DOHH2 (cell line): ENCODE results near the gene EIF1AD.
A peak's percentile ranks its signal among the peaks of the same experiment; 100 is the strongest.

Source experiments
- H3F3A ChIP-seq: fragments of 200-600 bp; sonication (generic), shearing (Covaris generic); 2 replicates; pipeline ENCODE4 v1.6.0; 2016; ENCODE audit warnings: antibody characterized with exemption, mild to moderate bottlenecking; ENCODE audit not compliant: control insufficient read depth, insufficient read depth
- H3K27ac ChIP-seq: fragments of 200-600 bp; sonication (generic); 2 replicates; pipeline ENCODE4 v1.5.1; 2014; ENCODE audit warnings: low read depth, mild to moderate bottlenecking, low read length, moderate library complexity
- H3K27me3 ChIP-seq: fragments of 200-600 bp; sonication (generic); 2 replicates; pipeline ENCODE4 v1.6.1; 2014; ENCODE audit warnings: mild to moderate bottlenecking, low read length, mixed read lengths; ENCODE audit not compliant: control insufficient read depth
- H3K36me3 ChIP-seq: fragments of 200-600 bp; sonication (generic); 2 replicates; pipeline ENCODE4 v1.6.1; 2014; ENCODE audit warnings: mild to moderate bottlenecking, low read length, moderate library complexity, mixed read lengths; ENCODE audit not compliant: control insufficient read depth
- H3K4me1 ChIP-seq: fragments of 200-600 bp; sonication (generic); 2 replicates; pipeline ENCODE4 v1.6.1; 2014; ENCODE audit warnings: mild to moderate bottlenecking, low read length, mixed read lengths; ENCODE audit not compliant: control insufficient read depth
- H3K4me2 ChIP-seq: fragments of 200-600 bp; sonication (generic); 2 replicates; pipeline ENCODE4 v1.6.0; 2014; ENCODE audit warnings: mild to moderate bottlenecking, low read length, moderate library complexity
- H3K4me3 ChIP-seq: fragments of 200-600 bp; sonication (generic); 2 replicates; pipeline ENCODE4 v1.5.1; 2014; ENCODE audit warnings: mild to moderate bottlenecking, low read length, mixed read lengths
- H3K79me2 ChIP-seq: fragments of 200-600 bp; sonication (generic); 2 replicates; pipeline ENCODE4 v1.6.1; 2014; ENCODE audit warnings: mild to moderate bottlenecking, low read length, mixed read lengths; ENCODE audit not compliant: control insufficient read depth
- H3K9me2 ChIP-seq: fragments of 200-600 bp; sonication (generic); replicated peaks from 2 replicates; pipeline ENCODE4 v1.6.1; 2014; ENCODE audit warnings: mild to moderate bottlenecking, low read length, mixed read lengths; ENCODE audit not compliant: control insufficient read depth
- H3K9me3 ChIP-seq: fragments of 200-600 bp; sonication (generic); 2 replicates; pipeline ENCODE4 v1.6.1; 2014; ENCODE audit warnings: antibody characterized with exemption, low read length, mixed read lengths; ENCODE audit not compliant: control insufficient read depth, insufficient read depth
- H4K20me1 ChIP-seq: fragments of 200-600 bp; sonication (generic); 2 replicates; pipeline ENCODE4 v1.6.0; 2014; ENCODE audit warnings: low read depth, mild to moderate bottlenecking, antibody characterized with exemption, low read length, moderate library complexity; ENCODE audit not compliant: control insufficient read depth, insufficient read depth
- EZH2phosphoT487 ChIP-seq: fragments of 200-600 bp; sonication (generic); IDR thresholded peaks from 2 replicates; pipeline ENCODE4 v1.6.1; 2017; ENCODE audit warnings: borderline replicate concordance, mild to moderate bottlenecking, antibody characterized with exemption, low read length, moderate library complexity, mixed read lengths
- TF ChIP-seq, protein P1 (sequence below): fragments of 200-600 bp; sonication (generic); IDR thresholded peaks from one replicate; pipeline ENCODE4 v1.5.1; 2014; ENCODE audit warnings: antibody characterized with exemption, mild to moderate bottlenecking, low read depth, low read length; ENCODE audit not compliant: poor library complexity, severe bottlenecking

The EIF1AD gene

GRCh38 chr11:66002648-66003225, 780 bp upstream of the EIF1AD start:
- Histone ChIP-seq H3K27ac (peak overlapping the region; percentile 91), H3K4me3 (peak overlapping the region; percentile 99), H3F3A (peaks cover 15% of the 10 kb centered on the region), H3K9me3 (no peaks in the 10 kb centered on the region), H3K4me1 (peaks cover 14% of the 10 kb centered on the region), H3K36me3 (peaks cover 64% of the 10 kb centered on the region), H3K79me2 (peaks cover 58% of the 10 kb centered on the region), H3K9me2 (no peaks in the 10 kb centered on the region), H3K27me3 (no peaks in the 10 kb centered on the region), H3K4me2 (peak overlapping the region; percentile 86), H4K20me1 (peaks cover 14% of the 10 kb centered on the region; the same call in 1 of the 2 replicates)
- no peak for TF ChIP-seq EZH2phosphoT487
- TF ChIP-seq, protein P1, sequence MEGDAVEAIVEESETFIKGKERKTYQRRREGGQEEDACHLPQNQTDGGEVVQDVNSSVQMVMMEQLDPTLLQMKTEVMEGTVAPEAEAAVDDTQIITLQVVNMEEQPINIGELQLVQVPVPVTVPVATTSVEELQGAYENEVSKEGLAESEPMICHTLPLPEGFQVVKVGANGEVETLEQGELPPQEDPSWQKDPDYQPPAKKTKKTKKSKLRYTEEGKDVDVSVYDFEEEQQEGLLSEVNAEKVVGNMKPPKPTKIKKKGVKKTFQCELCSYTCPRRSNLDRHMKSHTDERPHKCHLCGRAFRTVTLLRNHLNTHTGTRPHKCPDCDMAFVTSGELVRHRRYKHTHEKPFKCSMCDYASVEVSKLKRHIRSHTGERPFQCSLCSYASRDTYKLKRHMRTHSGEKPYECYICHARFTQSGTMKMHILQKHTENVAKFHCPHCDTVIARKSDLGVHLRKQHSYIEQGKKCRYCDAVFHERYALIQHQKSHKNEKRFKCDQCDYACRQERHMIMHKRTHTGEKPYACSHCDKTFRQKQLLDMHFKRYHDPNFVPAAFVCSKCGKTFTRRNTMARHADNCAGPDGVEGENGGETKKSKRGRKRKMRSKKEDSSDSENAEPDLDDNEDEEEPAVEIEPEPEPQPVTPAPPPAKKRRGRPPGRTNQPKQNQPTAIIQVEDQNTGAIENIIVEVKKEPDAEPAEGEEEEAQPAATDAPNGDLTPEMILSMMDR: peak; percentile 20

- H3K27ac ChIP-seq: no peak overlapping the region
- no peak for TF ChIP-seq EZH2phosphoT487
- TF ChIP-seq, protein P1: no peak
- no peak overlapping the region for H3K4me2 ChIP-seq
- H3K9me3 ChIP-seq: no peaks in the 10 kb centered on the region
- H3K36me3 ChIP-seq: peaks cover 58% of the 10 kb centered on the region
- no peak overlapping the region for H3K4me3 ChIP-seq
- H3K27me3 ChIP-seq: no peaks in the 10 kb centered on the region
- H3K4me1 ChIP-seq: peaks cover 7% of the 10 kb centered on the region; the same call in 1 of the 2 replicates
- peaks cover 11% of the 10 kb centered on the region for H3F3A ChIP-seq
- H4K20me1 ChIP-seq: peaks cover 9% of the 10 kb centered on the region; the same call in 1 of the 2 replicates
- peaks cover 39% of the 10 kb centered on the region for H3K79me2 ChIP-seq
- H3K9me2 ChIP-seq: no peaks in the 10 kb centered on the region
These were observed 4.7 kb downstream of the EIF1AD start for GRCh38 chr11:65997286-65997685.

DNA sequence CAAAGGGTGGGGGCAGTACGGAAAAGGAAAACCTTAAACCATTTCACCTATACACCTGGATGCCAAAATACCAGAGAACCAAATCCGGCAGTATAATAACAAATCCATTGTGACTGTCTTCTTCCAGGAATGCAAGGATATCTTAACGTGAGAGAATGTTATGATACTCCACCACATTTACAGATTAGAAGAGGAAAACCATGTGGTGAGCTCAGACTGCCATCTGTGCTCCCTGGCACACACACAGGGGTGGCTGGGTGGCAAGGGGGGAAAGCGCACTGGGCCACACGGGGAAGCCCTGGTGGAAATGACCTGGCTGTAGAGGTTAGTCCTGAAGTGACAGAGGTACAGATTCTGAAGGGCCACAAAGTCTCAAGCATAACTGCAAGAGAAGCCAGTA, 9.9 kb downstream of the EIF1AD start:
- no peaks in the 10 kb centered on the region for H3K27me3 ChIP-seq
- H3K36me3 ChIP-seq: peaks cover 34% of the 10 kb centered on the region
- H3K4me3 ChIP-seq: no peak overlapping the region

More for the DNA sequence above, 9.9 kb downstream of the EIF1AD start:
- no peaks in the 10 kb centered on the region; the same call in 1 of the 2 replicates for H3K79me2 ChIP-seq
- no peak overlapping the region for H3K4me2 ChIP-seq
- no peak overlapping the region for H3K27ac ChIP-seq
- peaks cover 15% of the 10 kb centered on the region; the same call in 1 of the 2 replicates for H3F3A ChIP-seq
- H4K20me1 ChIP-seq: no peaks in the 10 kb centered on the region
- TF ChIP-seq, protein P1: no peak
- no peak for TF ChIP-seq EZH2phosphoT487
- no peaks in the 10 kb centered on the region for H3K9me3 ChIP-seq
- H3K9me2 ChIP-seq: no peaks in the 10 kb centered on the region
- H3K4me1 ChIP-seq: 0 out of 2 replicates have a peak, but pooled peaks cover 2% of the 10 kb centered on the region
